ENCODE measurements around the gene ERBIN.

- TF ChIP-seq CTCF (IDR thresholded peaks at IDR 0.05) (no peak), POLR2AphosphoS5 (IDR thresholded peaks at IDR 0.05; ENCODE audit: low read depth, low read length) (no peak), SIN3A (IDR thresholded peaks at IDR 0.05; ENCODE audit: borderline replicate concordance, insufficient read depth, low read depth, low read length) (no peak), TCF7L2 (IDR thresholded peaks at IDR 0.05; ENCODE audit: low read depth, low read length) (no peak), REST (IDR thresholded peaks at IDR 0.05; ENCODE audit: insufficient read depth in 1 of 2, low read depth in 2 of 2, low read length in 1 of 2) (no peak)
Observed at GRCh38 chr5:65986050-65986451, 59.7 kb downstream of the ERBIN start.
